ENCODE results near the gene PDK2. TPM values are rescaled to one million over a fixed set of nuclear protein-coding genes. Genes with fewer than 3 reads are reported as not detected.

PDK2 gene
- total and polyA plus RNA-seq, 2 experiments from 2014 or later = 12.0 to 15.9 TPM

DNA sequence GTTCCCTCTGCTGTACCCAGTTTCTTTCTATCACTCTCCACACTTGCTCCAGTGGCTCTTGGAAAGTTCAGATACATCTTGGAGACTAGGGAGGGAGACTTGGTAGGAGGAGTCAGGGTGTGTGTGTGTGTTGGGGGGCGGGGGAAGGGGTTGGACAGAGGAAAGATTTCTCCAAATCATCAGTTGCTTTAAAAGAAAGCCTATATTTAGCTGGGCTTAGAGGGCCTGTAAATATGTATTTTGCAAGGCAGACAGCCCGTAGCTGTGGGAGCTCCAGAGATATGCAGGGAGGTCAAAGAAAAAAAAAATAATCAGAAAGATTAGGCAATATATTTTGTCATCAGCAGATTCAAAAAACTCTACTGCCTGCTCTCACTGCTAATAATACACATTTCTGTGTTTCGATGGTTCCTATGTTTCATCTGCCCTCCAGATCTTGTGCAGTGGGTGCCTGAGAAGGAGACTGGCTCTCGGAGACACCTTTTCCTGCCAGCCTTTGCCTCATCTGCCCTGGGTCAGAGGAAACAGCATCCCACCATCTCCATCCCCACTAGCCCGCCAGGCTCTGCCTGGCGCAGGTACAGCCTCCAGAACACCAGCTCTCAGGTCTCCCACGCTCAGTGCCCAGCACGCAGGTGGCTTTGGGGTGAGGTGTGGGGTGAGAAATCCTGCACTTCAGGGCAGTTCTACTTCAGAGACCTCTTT is 60.1 kb downstream of the PDK2 start:
- Mint-ChIP-seq H3K4me3 (no peak overlapping the region), H3K36me3 (ENCODE audit: low read depth) (no peaks in the 10 kb centered on the region), H3K27me3 (ENCODE audit: insufficient read depth, low read depth, poor library complexity) (peaks cover 14% of the 10 kb centered on the region), H3K9me3 (no peaks in the 10 kb centered on the region; the same call in 2 of the 3 replicates), H3K27ac (no peak overlapping the region), H3K4me1 (peaks cover 18% of the 10 kb centered on the region)
- Histone ChIP-seq H3K4me3 (no peak overlapping the region), H3K27me3 (ENCODE audit: insufficient read depth) (peaks cover 10% of the 10 kb centered on the region), H4K20me1 (replicated peaks; ENCODE audit: insufficient read depth) (no peaks in the 10 kb centered on the region), H3K79me2 (replicated peaks; ENCODE audit: insufficient read depth) (no peaks in the 10 kb centered on the region), H3K27ac (ENCODE audit: low read depth) (no peak overlapping the region), H3K36me3 (ENCODE audit: insufficient read depth) (no peaks in the 10 kb centered on the region), H3F3A (replicated peaks; ENCODE audit: low read depth) (peaks cover 5% of the 10 kb centered on the region; the same call in 1 of the 2 replicates), H2AFZ (no peak overlapping the region), H3K9me2 (ENCODE audit: insufficient read depth) (no peaks in the 10 kb centered on the region), H3K4me1 (ENCODE audit: insufficient read depth) (peaks cover 11% of the 10 kb centered on the region), H3K4me2 (no peak overlapping the region)
- ATAC-seq = no peak
- no peak for DNase-seq (ENCODE audit: low spot score)
- no peak for TF ChIP-seq JUNB (IDR thresholded peaks at IDR 0.05; ENCODE audit: unreplicated experiment)
- TF ChIP-seq CREB1 (CRISPR knock-in tag; IDR thresholded peaks at IDR 0.05; ENCODE audit: low read depth) = no peak
- no peak for TF ChIP-seq NANOG (IDR thresholded peaks at IDR 0.05; ENCODE audit: borderline replicate concordance)
- no peak for TF ChIP-seq EZH2 (IDR thresholded peaks at IDR 0.05; ENCODE audit: low read depth, unreplicated experiment)
- TF ChIP-seq ZNF114 (CRISPR knock-in tag; IDR thresholded peaks at IDR 0.05) = no peak
- TF ChIP-seq, protein P1, sequence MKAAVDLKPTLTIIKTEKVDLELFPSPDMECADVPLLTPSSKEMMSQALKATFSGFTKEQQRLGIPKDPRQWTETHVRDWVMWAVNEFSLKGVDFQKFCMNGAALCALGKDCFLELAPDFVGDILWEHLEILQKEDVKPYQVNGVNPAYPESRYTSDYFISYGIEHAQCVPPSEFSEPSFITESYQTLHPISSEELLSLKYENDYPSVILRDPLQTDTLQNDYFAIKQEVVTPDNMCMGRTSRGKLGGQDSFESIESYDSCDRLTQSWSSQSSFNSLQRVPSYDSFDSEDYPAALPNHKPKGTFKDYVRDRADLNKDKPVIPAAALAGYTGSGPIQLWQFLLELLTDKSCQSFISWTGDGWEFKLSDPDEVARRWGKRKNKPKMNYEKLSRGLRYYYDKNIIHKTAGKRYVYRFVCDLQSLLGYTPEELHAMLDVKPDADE (IDR thresholded peaks at IDR 0.05) = no peak
- no peak for TF ChIP-seq POLR2AphosphoS5 (IDR thresholded peaks at IDR 0.05; ENCODE audit: low read depth)
- no peak for TF ChIP-seq STAT1 (IDR thresholded peaks at IDR 0.05; ENCODE audit: unreplicated experiment)
- TF ChIP-seq, protein P2, sequence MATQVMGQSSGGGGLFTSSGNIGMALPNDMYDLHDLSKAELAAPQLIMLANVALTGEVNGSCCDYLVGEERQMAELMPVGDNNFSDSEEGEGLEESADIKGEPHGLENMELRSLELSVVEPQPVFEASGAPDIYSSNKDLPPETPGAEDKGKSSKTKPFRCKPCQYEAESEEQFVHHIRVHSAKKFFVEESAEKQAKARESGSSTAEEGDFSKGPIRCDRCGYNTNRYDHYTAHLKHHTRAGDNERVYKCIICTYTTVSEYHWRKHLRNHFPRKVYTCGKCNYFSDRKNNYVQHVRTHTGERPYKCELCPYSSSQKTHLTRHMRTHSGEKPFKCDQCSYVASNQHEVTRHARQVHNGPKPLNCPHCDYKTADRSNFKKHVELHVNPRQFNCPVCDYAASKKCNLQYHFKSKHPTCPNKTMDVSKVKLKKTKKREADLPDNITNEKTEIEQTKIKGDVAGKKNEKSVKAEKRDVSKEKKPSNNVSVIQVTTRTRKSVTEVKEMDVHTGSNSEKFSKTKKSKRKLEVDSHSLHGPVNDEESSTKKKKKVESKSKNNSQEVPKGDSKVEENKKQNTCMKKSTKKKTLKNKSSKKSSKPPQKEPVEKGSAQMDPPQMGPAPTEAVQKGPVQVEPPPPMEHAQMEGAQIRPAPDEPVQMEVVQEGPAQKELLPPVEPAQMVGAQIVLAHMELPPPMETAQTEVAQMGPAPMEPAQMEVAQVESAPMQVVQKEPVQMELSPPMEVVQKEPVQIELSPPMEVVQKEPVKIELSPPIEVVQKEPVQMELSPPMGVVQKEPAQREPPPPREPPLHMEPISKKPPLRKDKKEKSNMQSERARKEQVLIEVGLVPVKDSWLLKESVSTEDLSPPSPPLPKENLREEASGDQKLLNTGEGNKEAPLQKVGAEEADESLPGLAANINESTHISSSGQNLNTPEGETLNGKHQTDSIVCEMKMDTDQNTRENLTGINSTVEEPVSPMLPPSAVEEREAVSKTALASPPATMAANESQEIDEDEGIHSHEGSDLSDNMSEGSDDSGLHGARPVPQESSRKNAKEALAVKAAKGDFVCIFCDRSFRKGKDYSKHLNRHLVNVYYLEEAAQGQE (IDR thresholded peaks at IDR 0.05; ENCODE audit: unreplicated experiment) = no peak
- TF ChIP-seq, protein P3, sequence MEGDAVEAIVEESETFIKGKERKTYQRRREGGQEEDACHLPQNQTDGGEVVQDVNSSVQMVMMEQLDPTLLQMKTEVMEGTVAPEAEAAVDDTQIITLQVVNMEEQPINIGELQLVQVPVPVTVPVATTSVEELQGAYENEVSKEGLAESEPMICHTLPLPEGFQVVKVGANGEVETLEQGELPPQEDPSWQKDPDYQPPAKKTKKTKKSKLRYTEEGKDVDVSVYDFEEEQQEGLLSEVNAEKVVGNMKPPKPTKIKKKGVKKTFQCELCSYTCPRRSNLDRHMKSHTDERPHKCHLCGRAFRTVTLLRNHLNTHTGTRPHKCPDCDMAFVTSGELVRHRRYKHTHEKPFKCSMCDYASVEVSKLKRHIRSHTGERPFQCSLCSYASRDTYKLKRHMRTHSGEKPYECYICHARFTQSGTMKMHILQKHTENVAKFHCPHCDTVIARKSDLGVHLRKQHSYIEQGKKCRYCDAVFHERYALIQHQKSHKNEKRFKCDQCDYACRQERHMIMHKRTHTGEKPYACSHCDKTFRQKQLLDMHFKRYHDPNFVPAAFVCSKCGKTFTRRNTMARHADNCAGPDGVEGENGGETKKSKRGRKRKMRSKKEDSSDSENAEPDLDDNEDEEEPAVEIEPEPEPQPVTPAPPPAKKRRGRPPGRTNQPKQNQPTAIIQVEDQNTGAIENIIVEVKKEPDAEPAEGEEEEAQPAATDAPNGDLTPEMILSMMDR (conservative IDR thresholded peaks at IDR 0.05; ENCODE audit: low read depth in 2 of 2) = no peak
- TF ChIP-seq EZH2phosphoT487 (IDR thresholded peaks at IDR 0.05; ENCODE audit: unreplicated experiment) = no peak
- TF ChIP-seq ZNF331 (CRISPR knock-in tag; IDR thresholded peaks at IDR 0.05; ENCODE audit: low read depth) = no peak
- TF ChIP-seq, protein P4, sequence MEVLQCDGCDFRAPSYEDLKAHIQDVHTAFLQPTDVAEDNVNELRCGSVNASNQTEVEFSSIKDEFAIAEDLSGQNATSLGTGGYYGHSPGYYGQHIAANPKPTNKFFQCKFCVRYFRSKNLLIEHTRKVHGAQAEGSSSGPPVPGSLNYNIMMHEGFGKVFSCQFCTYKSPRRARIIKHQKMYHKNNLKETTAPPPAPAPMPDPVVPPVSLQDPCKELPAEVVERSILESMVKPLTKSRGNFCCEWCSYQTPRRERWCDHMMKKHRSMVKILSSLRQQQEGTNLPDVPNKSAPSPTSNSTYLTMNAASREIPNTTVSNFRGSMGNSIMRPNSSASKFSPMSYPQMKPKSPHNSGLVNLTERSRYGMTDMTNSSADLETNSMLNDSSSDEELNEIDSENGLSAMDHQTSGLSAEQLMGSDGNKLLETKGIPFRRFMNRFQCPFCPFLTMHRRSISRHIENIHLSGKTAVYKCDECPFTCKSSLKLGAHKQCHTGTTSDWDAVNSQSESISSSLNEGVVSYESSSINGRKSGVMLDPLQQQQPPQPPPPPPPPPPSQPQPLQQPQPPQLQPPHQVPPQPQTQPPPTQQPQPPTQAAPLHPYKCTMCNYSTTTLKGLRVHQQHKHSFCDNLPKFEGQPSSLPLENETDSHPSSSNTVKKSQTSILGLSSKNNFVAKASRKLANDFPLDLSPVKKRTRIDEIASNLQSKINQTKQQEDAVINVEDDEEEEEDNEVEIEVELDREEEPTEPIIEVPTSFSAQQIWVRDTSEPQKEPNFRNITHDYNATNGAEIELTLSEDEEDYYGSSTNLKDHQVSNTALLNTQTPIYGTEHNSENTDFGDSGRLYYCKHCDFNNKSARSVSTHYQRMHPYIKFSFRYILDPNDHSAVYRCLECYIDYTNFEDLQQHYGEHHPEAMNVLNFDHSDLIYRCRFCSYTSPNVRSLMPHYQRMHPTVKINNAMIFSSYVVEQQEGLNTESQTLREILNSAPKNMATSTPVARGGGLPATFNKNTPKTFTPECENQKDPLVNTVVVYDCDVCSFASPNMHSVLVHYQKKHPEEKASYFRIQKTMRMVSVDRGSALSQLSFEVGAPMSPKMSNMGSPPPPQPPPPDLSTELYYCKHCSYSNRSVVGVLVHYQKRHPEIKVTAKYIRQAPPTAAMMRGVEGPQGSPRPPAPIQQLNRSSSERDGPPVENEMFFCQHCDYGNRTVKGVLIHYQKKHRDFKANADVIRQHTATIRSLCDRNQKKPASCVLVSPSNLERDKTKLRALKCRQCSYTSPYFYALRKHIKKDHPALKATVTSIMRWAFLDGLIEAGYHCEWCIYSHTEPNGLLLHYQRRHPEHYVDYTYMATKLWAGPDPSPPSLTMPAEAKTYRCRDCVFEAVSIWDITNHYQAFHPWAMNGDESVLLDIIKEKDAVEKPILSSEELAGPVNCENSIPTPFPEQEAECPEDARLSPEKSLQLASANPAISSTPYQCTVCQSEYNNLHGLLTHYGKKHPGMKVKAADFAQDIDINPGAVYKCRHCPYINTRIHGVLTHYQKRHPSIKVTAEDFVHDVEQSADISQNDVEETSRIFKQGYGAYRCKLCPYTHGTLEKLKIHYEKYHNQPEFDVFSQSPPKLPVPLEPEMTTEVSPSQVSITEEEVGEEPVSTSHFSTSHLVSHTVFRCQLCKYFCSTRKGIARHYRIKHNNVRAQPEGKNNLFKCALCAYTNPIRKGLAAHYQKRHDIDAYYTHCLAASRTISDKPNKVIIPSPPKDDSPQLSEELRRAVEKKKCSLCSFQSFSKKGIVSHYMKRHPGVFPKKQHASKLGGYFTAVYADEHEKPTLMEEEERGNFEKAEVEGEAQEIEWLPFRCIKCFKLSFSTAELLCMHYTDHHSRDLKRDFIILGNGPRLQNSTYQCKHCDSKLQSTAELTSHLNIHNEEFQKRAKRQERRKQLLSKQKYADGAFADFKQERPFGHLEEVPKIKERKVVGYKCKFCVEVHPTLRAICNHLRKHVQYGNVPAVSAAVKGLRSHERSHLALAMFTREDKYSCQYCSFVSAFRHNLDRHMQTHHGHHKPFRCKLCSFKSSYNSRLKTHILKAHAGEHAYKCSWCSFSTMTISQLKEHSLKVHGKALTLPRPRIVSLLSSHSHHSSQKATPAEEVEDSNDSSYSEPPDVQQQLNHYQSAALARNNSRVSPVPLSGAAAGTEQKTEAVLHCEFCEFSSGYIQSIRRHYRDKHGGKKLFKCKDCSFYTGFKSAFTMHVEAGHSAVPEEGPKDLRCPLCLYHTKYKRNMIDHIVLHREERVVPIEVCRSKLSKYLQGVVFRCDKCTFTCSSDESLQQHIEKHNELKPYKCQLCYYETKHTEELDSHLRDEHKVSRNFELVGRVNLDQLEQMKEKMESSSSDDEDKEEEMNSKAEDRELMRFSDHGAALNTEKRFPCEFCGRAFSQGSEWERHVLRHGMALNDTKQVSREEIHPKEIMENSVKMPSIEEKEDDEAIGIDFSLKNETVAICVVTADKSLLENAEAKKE (CRISPR knock-in tag; IDR thresholded peaks at IDR 0.05) = no peak
